Measurements from ENCODE around the gene C9. TPM values are rescaled to one million over a fixed set of nuclear protein-coding genes. Genes with fewer than 3 reads are reported as not detected.

Gene C9
- total and polyA plus RNA-seq, 2 of the 4 experiments (the other 2 are of a cell fraction): not detected

GRCh38 chr5:39294736-39295135 lies 69.6 kb downstream of the C9 start:
- no peaks in the 10 kb centered on the region for H3K36me3 ChIP-seq (ENCODE audit: control insufficient read depth, insufficient read depth, low read length)
- H3K4me1 ChIP-seq (ENCODE audit: control insufficient read depth, insufficient read depth, low read length): no peaks in the 10 kb centered on the region
- WGBS, 2 experiments (ENCODE audit: extremely low coverage in 2 of 2, insufficient read length in 1 of 2): no CpG with 5 or more reads among the region's 2 CpGs
- H3K4me3 ChIP-seq (ENCODE audit: insufficient read depth, low read depth, low read length): no peak overlapping the region
- H2BK15ac ChIP-seq (ENCODE audit: low read depth, low read length): no peak overlapping the region
- no peak overlapping the region for H4K8ac ChIP-seq (ENCODE audit: low read depth in 2 of 2, low read length in 2 of 2)
- H2AK5ac ChIP-seq (ENCODE audit: low read depth, low read length): no peak overlapping the region
- in situ Hi-C loops (cut with MboI; ENCODE audit: low sequenced_read_pairs): no loop called here
- no peak overlapping the region for H3K9ac ChIP-seq (ENCODE audit: low read depth, low read length)
- no peak overlapping the region for H3K4ac ChIP-seq (ENCODE audit: low read depth, low read length)
- TF ChIP-seq RFX5 (IDR thresholded peaks at IDR 0.05; ENCODE audit: low read depth, low read length) (no peak), MAFK (IDR thresholded peaks at IDR 0.05; ENCODE audit: low read depth, low read length) (peak; percentile 34; the same call in 1 of the 2 replicates)
- POLR2A ChIA-PET (ENCODE audit: unreplicated experiment): no interaction called here
- ATAC-seq (ENCODE audit: low read depth) (no peak), DNase-seq (no peak)
- no peak overlapping the region for H3K14ac ChIP-seq (replicated peaks; ENCODE audit: low read depth, low read length)
- CTCF ChIA-PET: no interaction called here
- no peak overlapping the region for H2AFZ ChIP-seq (replicated peaks; ENCODE audit: low read length, poor library complexity)
- H3K9me3 ChIP-seq (ENCODE audit: control insufficient read depth, insufficient read depth, low read length): no peaks in the 10 kb centered on the region
- no peak overlapping the region for H4K5ac ChIP-seq (ENCODE audit: low read depth, low read length)
- H3K18ac ChIP-seq (ENCODE audit: low read depth, low read length): no peak overlapping the region
- no peaks in the 10 kb centered on the region for H4K20me1 ChIP-seq (ENCODE audit: insufficient read depth, low read length)
- BruUV-seq (replicated peaks): no TSS peak
- intact Hi-C loops (cut with micrococcal nuclease): no loop called here
- H2AK9ac ChIP-seq (replicated peaks; ENCODE audit: low read depth, low read length, poor library complexity): no peak overlapping the region
- H3K4me2 ChIP-seq (ENCODE audit: low read depth, low read length): no peak overlapping the region
- no peaks in the 10 kb centered on the region for H3K79me1 ChIP-seq (ENCODE audit: low read depth in 1 of 2, low read length in 2 of 2)
- no peaks in the 10 kb centered on the region for H3K9me1 ChIP-seq (ENCODE audit: insufficient read depth, low read length)
- H3K27ac ChIP-seq (ENCODE audit: insufficient read depth, low read length): no peak overlapping the region
- H3K23ac ChIP-seq (ENCODE audit: low read depth, low read length): no peak overlapping the region
- H4K91ac ChIP-seq (ENCODE audit: insufficient read depth, low read depth, low read length): no peak overlapping the region
- no peak overlapping the region for H2BK120ac ChIP-seq (ENCODE audit: low read depth, low read length)
- no peak overlapping the region for H3K56ac ChIP-seq (ENCODE audit: extremely low read depth, insufficient read depth, low read length)
- H3K27me3 ChIP-seq (ENCODE audit: control insufficient read depth, insufficient read depth, low read length): no peaks in the 10 kb centered on the region
- H2BK5ac ChIP-seq (ENCODE audit: low read depth, low read length, poor library complexity, severe bottlenecking): no peak overlapping the region
- dilution Hi-C loops (cut with HindIII; ENCODE audit: low sequenced_read_pairs, unreplicated experiment): no loop called here
- no peak overlapping the region for H2BK20ac ChIP-seq (ENCODE audit: low read depth, low read length)
